Measurements from ENCODE around the gene C1orf198. TPM values are rescaled to one million over a fixed set of nuclear protein-coding genes. Genes with fewer than 3 reads are reported as not detected.

The C1orf198 gene
- total RNA-seq (ENCODE audit: low replicate concordance) = 75.6 and 98.9 TPM in 2 replicates

- H3K4me3 ChIP-seq (ENCODE audit: low read depth, low read length) = peak within 1 kb of the TSS; percentile 95
- DNase-seq (ENCODE audit: low read depth) = no peak
Measured at GRCh38 chr1:230867903-230868735, at the start of gene C1orf198. Gene C1orf198 (minus strand): TSS chr1:230868521. CDS start chr1:230868512, 9 bp downstream.

GRCh38 chr1:230917284-230918135 is 49.2 kb upstream of the C1orf198 start:
- peak; percentile 77 for DNase-seq (ENCODE audit: low read depth)
- TF ChIP-seq CTCF (IDR thresholded peaks at IDR 0.05; ENCODE audit: insufficient read depth, low read length) = peak; percentile 81
- H3K4me3 ChIP-seq (ENCODE audit: low read depth, low read length) = no peak overlapping the region

More at GRCh38 chr1:230867903-230868735, at the start of gene C1orf198:
- no peak for TF ChIP-seq CTCF (IDR thresholded peaks at IDR 0.05; ENCODE audit: insufficient read depth, low read length)

- no peak for DNase-seq (ENCODE audit: low read depth)
- TF ChIP-seq CTCF (IDR thresholded peaks at IDR 0.05; ENCODE audit: insufficient read depth, low read length) = no peak
- no peak overlapping the region for H3K4me3 ChIP-seq (ENCODE audit: low read depth, low read length)
Measured at GRCh38 chr1:230916587-230917283, 48.4 kb upstream of the C1orf198 start.

- TF ChIP-seq CTCF (IDR thresholded peaks at IDR 0.05; ENCODE audit: insufficient read depth, low read length) = no peak
- no peak for DNase-seq (ENCODE audit: low read depth)
- no peak overlapping the region for H3K4me3 ChIP-seq (ENCODE audit: low read depth, low read length)
Measured at GRCh38 chr1:230915078-230915477, 46.8 kb upstream of the C1orf198 start.

GRCh38 chr1:230913496-230913895 is 45.2 kb upstream of the C1orf198 start:
- TF ChIP-seq CTCF (IDR thresholded peaks at IDR 0.05; ENCODE audit: insufficient read depth, low read length) = no peak
- H3K4me3 ChIP-seq (ENCODE audit: low read depth, low read length) = no peak overlapping the region
- DNase-seq (ENCODE audit: low read depth) = peak; percentile 68

- no peak for TF ChIP-seq CTCF (IDR thresholded peaks at IDR 0.05; ENCODE audit: insufficient read depth, low read length)
- DNase-seq (ENCODE audit: low read depth) = peak; percentile 91
- no peak overlapping the region for H3K4me3 ChIP-seq (ENCODE audit: low read depth, low read length)
Measured at GRCh38 chr1:230910755-230911117, 42.4 kb upstream of the C1orf198 start.
